A673 (cell line): ENCODE results near the gene GPNMB.

ENCODE experiments used
- CTCF ChIP-seq: fragments of 300-800, 200-600 bp; sonication (generic); conservative IDR thresholded peaks from 2 replicates; pipeline ENCODE4 v1.5.1; 2017; ENCODE audit warnings: low read depth, mild to moderate bottlenecking, antibody characterized with exemption, low read length, moderate library complexity, mixed read lengths
- EZH2 ChIP-seq: fragments of 200-600 bp; sonication (generic); IDR thresholded peaks from 2 replicates; pipeline ENCODE4 v1.6.1; 2017; ENCODE audit warnings: borderline replicate concordance, low read depth, mild to moderate bottlenecking, mixed read lengths, antibody characterized with exemption, low read length; ENCODE audit not compliant: poor library complexity, severe bottlenecking

GRCh38 chr7:23235813-23236221 lies 10.8 kb upstream of the GPNMB start:
- TF ChIP-seq EZH2 (no peak), CTCF (no peak)
